GM15510 (cell line): Measurements from ENCODE around the gene IL17RE.

Experiments
- POLR2A ChIP-seq: IDR thresholded peaks from 3 replicates; pipeline ENCODE4 v1.6.1; 2011; ENCODE audit warnings: borderline replicate concordance; ENCODE audit not compliant: insufficient read length; ENCODE audit errors: extremely low read depth

IL17RE gene

GRCh38 chr3:9918261-9919038 lies 15.8 kb downstream of the IL17RE start:
- no peak for TF ChIP-seq POLR2A

- no peak for TF ChIP-seq POLR2A
Observed at GRCh38 chr3:9928158-9928557, 25.5 kb downstream of the IL17RE start.

GRCh38 chr3:9930804-9931418 lies 28.3 kb downstream of the IL17RE start:
- no peak for TF ChIP-seq POLR2A

- no peak for TF ChIP-seq POLR2A
Observed at GRCh38 chr3:9932535-9932842, 29.8 kb downstream of the IL17RE start.

GRCh38 chr3:9932843-9933560 lies 30.4 kb downstream of the IL17RE start:
- TF ChIP-seq POLR2A: peak; percentile 49

GRCh38 chr3:9933561-9934234 lies 31.1 kb downstream of the IL17RE start, which contains the start of gene CRELD1:
Gene CRELD1, plus strand, starts transcription at chr3:9933834. Its CDS starts 605 bp downstream, at chr3:9934439.
- peak; percentile 81 for TF ChIP-seq POLR2A

- TF ChIP-seq POLR2A: no peak
Observed at GRCh38 chr3:9934235-9934621, 31.6 kb downstream of the IL17RE start.

GRCh38 chr3:9934993-9935392 lies 32.3 kb downstream of the IL17RE start:
- no peak for TF ChIP-seq POLR2A

- TF ChIP-seq POLR2A: no peak
Observed at GRCh38 chr3:9935966-9936510, 33.4 kb downstream of the IL17RE start.

- TF ChIP-seq POLR2A: no peak
Observed at GRCh38 chr3:9937486-9938238, 35.0 kb downstream of the IL17RE start.

- TF ChIP-seq POLR2A: no peak
Observed at GRCh38 chr3:9938966-9939365, 36.3 kb downstream of the IL17RE start.

- TF ChIP-seq POLR2A: no peak
Observed at GRCh38 chr3:9940746-9941145, 38.1 kb downstream of the IL17RE start.

- no peak for TF ChIP-seq POLR2A
Observed at GRCh38 chr3:9942164-9942563, 39.5 kb downstream of the IL17RE start.
